SU-DHL-6 (cell line): ENCODE data around the gene MFSD6.
"Not testable (repeated sequence)": the region's sequence is repeated elsewhere in the genome, so short reads cannot be mapped to it uniquely, and the experiment has no call there.

Experiments
- H2AFZ ChIP-seq: fragments of 200-600 bp; sonication (generic); 2 replicates; pipeline ENCODE4 v1.6.1; 2014; ENCODE audit warnings: low read depth, mild to moderate bottlenecking, moderate library complexity, mixed read lengths, antibody characterized with exemption, low read length; ENCODE audit not compliant: severe bottlenecking
- H3F3A ChIP-seq: fragments of 200-600 bp; shearing (Covaris generic); 2 replicates; pipeline ENCODE4 v1.6.0; 2016; ENCODE audit warnings: antibody characterized with exemption, mild to moderate bottlenecking; ENCODE audit not compliant: insufficient read depth
- H3K27ac ChIP-seq: fragments of 200-600 bp; sonication (generic); 2 replicates; pipeline ENCODE4 v1.5.1; 2016; ENCODE audit warnings: low read depth, mild to moderate bottlenecking, low read length, moderate library complexity, mixed read lengths
- H3K27me3 ChIP-seq: fragments of 200-600 bp; sonication (generic), shearing (Covaris generic); 2 replicates; pipeline ENCODE4 v1.6.0; 2014; ENCODE audit warnings: mild to moderate bottlenecking, low read length
- H3K36me3 ChIP-seq: fragments of 200-600 bp; sonication (generic); 2 replicates; pipeline ENCODE4 v1.6.1; 2014; ENCODE audit warnings: mild to moderate bottlenecking, low read length, mixed read lengths
- H3K4me2 ChIP-seq: fragments of 300-600, 200-600 bp; shearing (Covaris generic), sonication (generic); 2 replicates; pipeline ENCODE4 v1.6.0; 2014; ENCODE audit warnings: low read length, low read depth, mild to moderate bottlenecking; ENCODE audit not compliant: poor library complexity, severe bottlenecking
- H3K4me3 ChIP-seq: fragments of 200-600 bp; sonication (generic); 2 replicates; pipeline ENCODE4 v1.5.1; 2014; ENCODE audit warnings: antibody characterized with exemption, low read length, mild to moderate bottlenecking, mixed read lengths; ENCODE audit not compliant: insufficient read depth, poor library complexity, severe bottlenecking
- H3K79me2 ChIP-seq: fragments of 200-600 bp; sonication (generic); 2 replicates; pipeline ENCODE4 v1.6.1; 2014; ENCODE audit warnings: mild to moderate bottlenecking, low read length, moderate library complexity; ENCODE audit not compliant: insufficient read depth
- H3K9ac ChIP-seq: fragments of 200-600 bp; sonication (generic); 2 replicates; pipeline ENCODE4 v1.7.0; 2014; ENCODE audit warnings: mild to moderate bottlenecking, low read length
- H3K9me2 ChIP-seq: fragments of 200-600 bp; sonication (generic); replicated peaks from 2 replicates; pipeline ENCODE4 v1.6.1; 2014; ENCODE audit warnings: low read length; ENCODE audit not compliant: insufficient read depth
- H3K9me3 ChIP-seq: fragments of 200-600 bp; sonication (generic); 2 replicates; pipeline ENCODE4 v1.6.1; 2014; ENCODE audit warnings: low read length, mixed read lengths; ENCODE audit not compliant: insufficient read depth
- H4K20me1 ChIP-seq: fragments of 200-600 bp; sonication (generic); 2 replicates; pipeline ENCODE4 v1.6.1; 2014; ENCODE audit warnings: low read depth, mild to moderate bottlenecking, antibody characterized with exemption, low read length, moderate library complexity, mixed read lengths
- CTCF ChIP-seq: fragments of 200-600 bp; sonication (generic); IDR thresholded peaks from one replicate; pipeline ENCODE4 v1.5.1; 2017; ENCODE audit warnings: antibody characterized with exemption, mild to moderate bottlenecking, low read length, moderate library complexity; ENCODE audit not compliant: insufficient read depth, poor library complexity, severe bottlenecking
- EZH2phosphoT487 ChIP-seq: fragments of 200-600 bp; sonication (generic), shearing (Covaris generic); conservative IDR thresholded peaks from 2 replicates; pipeline ENCODE4 v1.6.1; 2018; ENCODE audit warnings: mild to moderate bottlenecking, antibody characterized with exemption, low read length, moderate library complexity, mixed read lengths

MFSD6 gene

GRCh38 chr2:190425221-190425866 lies 17.2 kb downstream of the MFSD6 start:
- Histone ChIP-seq H3K9ac (no peak overlapping the region), H2AFZ (no peak overlapping the region)
- TF ChIP-seq CTCF = no peak
- no peak for TF ChIP-seq EZH2phosphoT487

GRCh38 chr2:190425883-190426658 lies 17.9 kb downstream of the MFSD6 start:
- H3K9me2 ChIP-seq = no peaks in the 10 kb centered on the region
- TF ChIP-seq EZH2phosphoT487 (no peak), CTCF (no peak)
- H4K20me1 ChIP-seq = no peaks in the 10 kb centered on the region; the same call in 1 of the 2 replicates
- no peak overlapping the region for H3K4me2 ChIP-seq
- H3K4me3 ChIP-seq = no peak overlapping the region
- H3K9me3 ChIP-seq = no peaks in the 10 kb centered on the region
- no peak overlapping the region for H2AFZ ChIP-seq
- no peaks in the 10 kb centered on the region for H3K27me3 ChIP-seq
- H3F3A ChIP-seq = no peaks in the 10 kb centered on the region
- H3K36me3 ChIP-seq = no peaks in the 10 kb centered on the region
- no peak overlapping the region for H3K27ac ChIP-seq
- H3K79me2 ChIP-seq = no peaks in the 10 kb centered on the region
- H3K9ac ChIP-seq = no peak overlapping the region

More at GRCh38 chr2:190425221-190425866, 17.2 kb downstream of the MFSD6 start:
- Histone ChIP-seq H3K4me2 (no peak overlapping the region), H3F3A (no peaks in the 10 kb centered on the region), H3K9me3 (no peaks in the 10 kb centered on the region), H4K20me1 (no peaks in the 10 kb centered on the region; the same call in 1 of the 2 replicates), H3K79me2 (no peaks in the 10 kb centered on the region), H3K27ac (no peak overlapping the region), H3K27me3 (no peaks in the 10 kb centered on the region), H3K36me3 (no peaks in the 10 kb centered on the region), H3K4me3 (no peak overlapping the region), H3K9me2 (no peaks in the 10 kb centered on the region)

GRCh38 chr2:190430866-190431265 lies 22.7 kb downstream of the MFSD6 start:
- H3K27me3 ChIP-seq, H3K4me2 ChIP-seq, H3K27ac ChIP-seq, H3K4me3 ChIP-seq, H3K79me2 ChIP-seq, H3F3A ChIP-seq, H3K9me3 ChIP-seq, H4K20me1 ChIP-seq, H2AFZ ChIP-seq, H3K9me2 ChIP-seq, H3K9ac ChIP-seq, H3K36me3 ChIP-seq: not testable (repeated sequence)

GRCh38 chr2:190431907-190432306 lies 23.8 kb downstream of the MFSD6 start:
- Histone ChIP-seq H3K4me2 (no peak overlapping the region), H3K27ac (no peak overlapping the region), H3K79me2 (no peaks in the 10 kb centered on the region), H3K36me3 (no peaks in the 10 kb centered on the region), H3K9me2 (no peaks in the 10 kb centered on the region), H3K9ac (no peak overlapping the region), H2AFZ (no peak overlapping the region), H3K27me3 (no peaks in the 10 kb centered on the region), H4K20me1 (no peaks in the 10 kb centered on the region), H3K4me3 (no peak overlapping the region), H3K9me3 (no peaks in the 10 kb centered on the region), H3F3A (no peaks in the 10 kb centered on the region)
- TF ChIP-seq EZH2phosphoT487 = no peak
- no peak for TF ChIP-seq CTCF
